H1 (cell line): ENCODE data around the gene DUSP23. TPM values are rescaled to one million over a fixed set of nuclear protein-coding genes. Genes with fewer than 3 reads are reported as not detected.

Experiments used
- ASH2L ChIP-seq: fragments of 200-600, 300-600 bp; sonication (generic); IDR thresholded peaks from one replicate; pipeline ENCODE4 v1.7.1; 2017; ENCODE audit warnings: low read length
- CREB1 ChIP-seq: IDR thresholded peaks from 2 replicates; pipeline ENCODE4 v1.6.1; 2012; ENCODE audit warnings: inconsistent platforms
- GABPA ChIP-seq: IDR thresholded peaks from 2 replicates; pipeline ENCODE4 v1.6.1; 2011; ENCODE audit warnings: mild to moderate bottlenecking, low read length, moderate library complexity, borderline replicate concordance; ENCODE audit not compliant: insufficient read depth
- KDM4A ChIP-seq: IDR thresholded peaks from one replicate; pipeline ENCODE4 v1.7.1; 2012; ENCODE audit warnings: low read depth, mild to moderate bottlenecking, moderate library complexity, low read length, inconsistent platforms; ENCODE audit not compliant: severe bottlenecking
- SP1 ChIP-seq: IDR thresholded peaks from 2 replicates; pipeline ENCODE4 v1.6.1; 2011; ENCODE audit warnings: low read depth, low read length
- TEAD4 ChIP-seq: IDR thresholded peaks from 2 replicates; pipeline ENCODE4 v1.6.1; 2012; ENCODE audit warnings: low read depth, low read length, inconsistent platforms, mixed read lengths
- polyA plus RNA-seq, 7 experiments: library from polyadenylated mRNA; depleted of rRNA in 3 of 7; stranded (reverse) in 5 of 7; unstranded in 2 of 7; fragments of >200 nt in 5 of 7; fragments of 200-250 nt in 2 of 7; gene quantifications; 1 replicate in 5 of 7; 2 replicates in 1 of 7; 4 replicates in 1 of 7; pipeline versions ENCODE4 v1.2.1 to v1.2.3, GENCODE V29; 2011 to 2013; ENCODE audit warnings: missing spikeins in 2 of 7, mixed read lengths in 2 of 7
- total RNA-seq: library from RNA; stranded (reverse); fragmentation: NEBNext Ultra II Directional; extraction: Animal tissue kit (Norgen Biotek cat#: 25700); gene quantifications from 2 replicates; pipeline ENCODE4 v1.2.1, GENCODE V29; 2021

DUSP23 gene
- total and polyA plus RNA-seq, 2 of the 8 experiments (the other 6 are each of a cell fraction or from before 2014, with no cell fraction given), result 45.8 to 80.1 TPM

DNA sequence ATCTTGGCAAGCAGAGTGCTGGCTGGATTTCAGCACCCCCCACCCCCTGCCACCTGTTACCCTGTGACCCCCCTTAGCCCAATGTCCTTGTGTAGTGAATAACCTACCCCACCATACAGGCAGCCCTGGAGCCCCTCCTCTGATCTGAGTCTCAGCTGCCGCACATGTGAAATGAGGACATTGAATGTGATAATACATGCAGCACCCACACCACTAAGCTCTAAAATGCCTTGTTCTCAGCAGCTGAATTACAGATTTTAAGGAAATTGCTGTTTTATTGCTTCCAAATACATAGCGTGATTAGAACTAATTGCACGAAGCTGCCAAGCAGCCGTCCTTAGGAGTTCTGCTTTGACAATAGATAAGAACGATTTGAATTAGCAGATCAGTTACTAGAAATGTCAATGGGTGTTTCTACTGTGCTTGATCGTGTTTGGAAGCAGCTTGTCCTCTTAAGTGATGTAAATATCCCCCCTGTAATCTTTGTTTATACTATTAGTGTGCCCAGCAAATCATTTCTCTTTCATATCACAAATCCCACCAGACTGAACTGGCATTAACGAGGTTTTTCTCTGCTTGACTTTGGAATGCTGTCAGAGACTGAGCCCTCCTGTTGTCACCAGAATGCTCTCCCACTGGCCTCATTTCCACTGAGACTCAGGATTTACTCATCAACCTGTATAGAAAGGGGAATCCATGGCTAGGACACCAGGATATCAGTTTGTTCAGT lies 50.8 kb downstream of the DUSP23 start (continued):
- no peak for TF ChIP-seq SP1
- TF ChIP-seq ASH2L, result no peak
- TF ChIP-seq CREB1, result no peak
- no peak for TF ChIP-seq KDM4A
- no peak for TF ChIP-seq TEAD4
- TF ChIP-seq GABPA, result no peak
- TF ChIP-seq, all 59 proteins: peak for 0

Other genes starting within 250 kb of the DUSP23 start
- not detected in 2 replicates for gene OR10J5, start 245.0 kb upstream of the DUSP23 start, total RNA-seq
- gene OR10J5, start 245.0 kb upstream of the DUSP23 start, polyA plus RNA-seq (2011; rRNA removed), result not detected in 2 replicates
- not detected in 2 replicates for gene APCS, start 193.1 kb upstream of the DUSP23 start, total RNA-seq
- not detected in 2 replicates for gene APCS, start 193.1 kb upstream of the DUSP23 start, polyA plus RNA-seq (2011; rRNA removed)
- not detected in 2 replicates for gene CRP, start 66.4 kb upstream of the DUSP23 start, total RNA-seq
- gene CRP, start 66.4 kb upstream of the DUSP23 start, polyA plus RNA-seq (2011; rRNA removed), result not detected in 2 replicates
- gene FCRL6, start 21.4 kb downstream of the DUSP23 start, total RNA-seq, result not detected in 2 replicates
- 0.08 TPM in 1 of 2 replicates, not detected in the other for gene FCRL6, start 21.4 kb downstream of the DUSP23 start, polyA plus RNA-seq (2011; rRNA removed)
- not detected in 2 replicates for gene SLAMF8, start 45.9 kb downstream of the DUSP23 start, total RNA-seq
- gene SLAMF8, start 45.9 kb downstream of the DUSP23 start, polyA plus RNA-seq (2011; rRNA removed), result not detected in 2 replicates
- not detected in 2 replicates for gene VSIG8, start 81.7 kb downstream of the DUSP23 start, total RNA-seq
- not detected in 2 replicates for gene VSIG8, start 81.7 kb downstream of the DUSP23 start, polyA plus RNA-seq (2011; rRNA removed)
- not detected in 2 replicates for gene CFAP45, start 119.2 kb downstream of the DUSP23 start, total RNA-seq
- gene CFAP45, start 119.2 kb downstream of the DUSP23 start, polyA plus RNA-seq (2011; rRNA removed), result 0.05 and 0.11 TPM in 2 replicates
- gene TAGLN2, start 144.5 kb downstream of the DUSP23 start, total RNA-seq, result 86.0 and 93.0 TPM in 2 replicates
- 114 and 142 TPM in 2 replicates for gene TAGLN2, start 144.5 kb downstream of the DUSP23 start, polyA plus RNA-seq (2011; rRNA removed)
- 28.1 and 29.2 TPM in 2 replicates for gene IGSF9, start 164.7 kb downstream of the DUSP23 start, total RNA-seq
- gene IGSF9, start 164.7 kb downstream of the DUSP23 start, polyA plus RNA-seq (2011; rRNA removed), result 10.9 and 22.5 TPM in 2 replicates
- gene SLAMF9, start 173.3 kb downstream of the DUSP23 start, total RNA-seq, result not detected in 2 replicates
- gene SLAMF9, start 173.3 kb downstream of the DUSP23 start, polyA plus RNA-seq (2011; rRNA removed), result not detected in 2 replicates